GM23248 (cell line): ENCODE results near the gene RFX2.

ENCODE experiments used
- EZH2 ChIP-seq: fragments of 200-600 bp; sonication (generic); IDR thresholded peaks from 2 replicates; pipeline ENCODE4 v1.6.1; 2018; ENCODE audit warnings: antibody characterized with exemption, mild to moderate bottlenecking; ENCODE audit not compliant: insufficient read depth, poor library complexity, severe bottlenecking
- EZH2phosphoT487 ChIP-seq: fragments of 200-600 bp; sonication (generic); IDR thresholded peaks from 2 replicates; pipeline ENCODE4 v1.6.1; 2018; ENCODE audit warnings: antibody characterized with exemption, moderate library complexity, mild to moderate bottlenecking, low read depth; ENCODE audit not compliant: insufficient read depth

DNA sequence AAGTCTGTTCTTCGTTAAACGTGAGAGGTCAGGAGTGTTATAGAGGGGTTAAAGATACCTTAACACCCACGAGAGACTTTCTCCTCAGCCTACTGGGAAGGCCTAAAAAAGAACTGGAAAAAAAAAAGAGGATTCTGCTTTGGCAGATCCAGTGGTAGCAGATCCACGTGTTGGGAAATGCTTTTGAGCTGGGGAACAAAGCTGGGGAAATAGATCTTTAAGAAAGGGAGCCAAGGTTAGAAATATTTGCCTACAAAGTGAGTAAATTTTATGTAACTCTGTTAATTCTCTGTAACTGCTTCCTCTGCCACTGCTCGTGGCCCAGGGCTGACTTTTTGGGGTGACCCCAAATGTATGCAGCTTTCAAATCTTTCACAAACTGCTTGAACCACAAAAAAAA lies 11.7 kb downstream of the RFX2 start:
- TF ChIP-seq EZH2phosphoT487 (no peak), EZH2 (no peak)
